ENCODE results near the gene RDX. TPM values are rescaled to one million over a fixed set of nuclear protein-coding genes. Genes with fewer than 3 reads are reported as not detected.

RDX gene
- total RNA-seq, 5 donors from 2014 or later (not counting 1 experiment from before 2014, with no cell fraction given), result 14.7 to 22.0 (median 17.7) TPM

GRCh38 chr11:110152199-110152598 lies 144.2 kb downstream of the RDX start:
- Mint-ChIP-seq H3K27me3 (peaks cover 0 to 7% of the 10 kb centered on the region in 2 donors), H3K9me3 (no peaks in the 10 kb centered on the region), H3K36me3 (no peaks in the 10 kb centered on the region), H3K4me1 (peaks cover 0 to 2% (median 0%) of the 10 kb centered on the region in 3 donors), H3K4me3 (no peak overlapping the region), H3K27ac (no peak overlapping the region)
- no peaks in the 10 kb centered on the region for H3K4me1 ChIP-seq (ENCODE audit: control insufficient read depth in 1 of 2, extremely low read depth in 1 of 2, insufficient read depth in 2 of 2, low read length in 2 of 2)
- H3K27ac ChIP-seq (ENCODE audit: low read length), result no peak overlapping the region
- no peaks in the 10 kb centered on the region for H3K36me3 ChIP-seq (ENCODE audit: control insufficient read depth in 2 of 2, extremely low read depth in 1 of 2, insufficient read depth in 1 of 2, low read length in 1 of 2)
- no CpG with 5 or more reads among the region's 1 CpG for WGBS (ENCODE audit: insufficient coverage)
- H3K4me3 ChIP-seq (ENCODE audit: control insufficient read depth in 1 of 2, extremely low read depth in 1 of 2, low read length in 1 of 2), result no peak overlapping the region
- CTCF ChIA-PET, result no interaction called here
- H3K9me3 ChIP-seq, result no peaks in the 10 kb centered on the region
- no peak for ATAC-seq (replicated peaks in 1 of 4)
- POLR2A ChIA-PET, result no interaction called here
- no peak for DNase-seq
- H3K27me3 ChIP-seq (replicated peaks in 1 of 2; ENCODE audit: control insufficient read depth in 2 of 2, extremely low read depth in 1 of 2, insufficient read depth in 2 of 2, low read length in 1 of 2), result peaks cover 0 to 3% of the 10 kb centered on the region in 2 experiments

- no peaks in the 10 kb centered on the region for H3K9me3 Mint-ChIP-seq
- H3K9me3 ChIP-seq, result no peaks in the 10 kb centered on the region
- H3K27me3 Mint-ChIP-seq, result peaks cover 4 to 7% of the 10 kb centered on the region in 2 donors
- no peaks in the 10 kb centered on the region for H3K4me1 ChIP-seq (ENCODE audit: control insufficient read depth in 1 of 2, extremely low read depth in 1 of 2, insufficient read depth in 2 of 2, low read length in 2 of 2)
- DNase-seq (no peak), ATAC-seq (replicated peaks in 1 of 4) (peak in 2 of 4 experiments; percentile 27 to 36)
- whole genome bisulfite sequencing (ENCODE audit: insufficient coverage), result 17% methylated on average over 1 of the region's 9 CpGs
- H3K36me3 Mint-ChIP-seq, result no peaks in the 10 kb centered on the region
- ChIA-PET POLR2A (interaction anchor here (0.5 to 0.6 kb wide), 2 partner anchors 41 to 1538 kb away, joined by 3 read pairs; no protein-coding TSS in a partner anchor), CTCF (no interaction called here)
- H3K4me3 Mint-ChIP-seq, result no peak overlapping the region
- peaks cover 0 to 5% of the 10 kb centered on the region in 2 experiments for H3K27me3 ChIP-seq (replicated peaks in 1 of 2; ENCODE audit: control insufficient read depth in 2 of 2, extremely low read depth in 1 of 2, insufficient read depth in 2 of 2, low read length in 1 of 2)
- H3K4me3 ChIP-seq (ENCODE audit: control insufficient read depth in 1 of 2, extremely low read depth in 1 of 2, low read length in 1 of 2), result no peak overlapping the region
- H3K36me3 ChIP-seq (ENCODE audit: control insufficient read depth in 2 of 2, extremely low read depth in 1 of 2, insufficient read depth in 1 of 2, low read length in 1 of 2), result no peaks in the 10 kb centered on the region
- H3K27ac ChIP-seq (ENCODE audit: low read length), result no peak overlapping the region
- H3K4me1 Mint-ChIP-seq, result peaks cover 0 to 2% (median 0%) of the 10 kb centered on the region in 3 donors
- H3K27ac Mint-ChIP-seq, result no peak overlapping the region
Measured at GRCh38 chr11:110148775-110149744, 147.4 kb downstream of the RDX start.

- Histone ChIP-seq H3K27me3 (replicated peaks in 1 of 2; ENCODE audit: control insufficient read depth in 2 of 2, extremely low read depth in 1 of 2, insufficient read depth in 2 of 2, low read length in 1 of 2) (peaks cover 0 to 7% of the 10 kb centered on the region in 2 experiments), H3K9me3 (no peaks in the 10 kb centered on the region), H3K27ac (ENCODE audit: low read length) (no peak overlapping the region), H3K4me1 (ENCODE audit: control insufficient read depth in 1 of 2, extremely low read depth in 1 of 2, insufficient read depth in 2 of 2, low read length in 2 of 2) (no peaks in the 10 kb centered on the region), H3K36me3 (ENCODE audit: control insufficient read depth in 2 of 2, extremely low read depth in 1 of 2, insufficient read depth in 1 of 2, low read length in 1 of 2) (no peaks in the 10 kb centered on the region), H3K4me3 (ENCODE audit: control insufficient read depth in 1 of 2, extremely low read depth in 1 of 2, low read length in 1 of 2) (no peak overlapping the region)
- Mint-ChIP-seq H3K4me1 (peaks cover 0 to 2% (median 0%) of the 10 kb centered on the region in 3 donors), H3K4me3 (no peak overlapping the region), H3K27me3 (peaks cover 4% of the 10 kb centered on the region in 2 donors), H3K36me3 (no peaks in the 10 kb centered on the region), H3K9me3 (no peaks in the 10 kb centered on the region), H3K27ac (no peak overlapping the region)
- ChIA-PET POLR2A (no interaction called here), CTCF (no interaction called here)
- DNase-seq (no peak), ATAC-seq (replicated peaks in 1 of 4) (no peak)
- no CpG with 5 or more reads among the region's 3 CpGs for WGBS (ENCODE audit: insufficient coverage)
Measured at GRCh38 chr11:110147962-110148709, 148.3 kb downstream of the RDX start.

GRCh38 chr11:110141812-110142211 lies 154.6 kb downstream of the RDX start:
- Histone ChIP-seq H3K4me1 (ENCODE audit: control insufficient read depth in 1 of 2, extremely low read depth in 1 of 2, insufficient read depth in 2 of 2, low read length in 2 of 2) (no peaks in the 10 kb centered on the region), H3K9me3 (no peaks in the 10 kb centered on the region), H3K27me3 (replicated peaks in 1 of 2; ENCODE audit: control insufficient read depth in 2 of 2, extremely low read depth in 1 of 2, insufficient read depth in 2 of 2, low read length in 1 of 2) (peaks cover 0 to 2% of the 10 kb centered on the region in 2 experiments), H3K27ac (ENCODE audit: low read length) (no peak overlapping the region), H3K4me3 (ENCODE audit: control insufficient read depth in 1 of 2, extremely low read depth in 1 of 2, low read length in 1 of 2) (no peak overlapping the region), H3K36me3 (ENCODE audit: control insufficient read depth in 2 of 2, extremely low read depth in 1 of 2, insufficient read depth in 1 of 2, low read length in 1 of 2) (no peaks in the 10 kb centered on the region)
- ChIA-PET CTCF (no interaction called here), POLR2A (no interaction called here)
- no peak for ATAC-seq (replicated peaks in 1 of 4)
- Mint-ChIP-seq H3K4me3 (no peak overlapping the region), H3K27ac (no peak overlapping the region), H3K4me1 (no peaks in the 10 kb centered on the region), H3K36me3 (no peaks in the 10 kb centered on the region), H3K27me3 (peaks cover 5 to 12% of the 10 kb centered on the region in 2 donors), H3K9me3 (no peaks in the 10 kb centered on the region)
- no peak for DNase-seq

- ChIA-PET CTCF (no interaction called here), POLR2A (no interaction called here)
- no peak overlapping the region for H3K27ac Mint-ChIP-seq
- H3K9me3 Mint-ChIP-seq, result no peaks in the 10 kb centered on the region
- 80% methylated on average over 2 of the region's 6 CpGs for WGBS (ENCODE audit: insufficient coverage)
- H3K4me1 Mint-ChIP-seq, result no peaks in the 10 kb centered on the region
- Histone ChIP-seq H3K36me3 (ENCODE audit: control insufficient read depth in 2 of 2, extremely low read depth in 1 of 2, insufficient read depth in 1 of 2, low read length in 1 of 2) (no peaks in the 10 kb centered on the region), H3K27me3 (replicated peaks in 1 of 2; ENCODE audit: control insufficient read depth in 2 of 2, extremely low read depth in 1 of 2, insufficient read depth in 2 of 2, low read length in 1 of 2) (peaks cover 0 to 4% of the 10 kb centered on the region in 2 experiments), H3K9me3 (no peaks in the 10 kb centered on the region), H3K4me1 (ENCODE audit: control insufficient read depth in 1 of 2, extremely low read depth in 1 of 2, insufficient read depth in 2 of 2, low read length in 2 of 2) (no peaks in the 10 kb centered on the region), H3K4me3 (ENCODE audit: control insufficient read depth in 1 of 2, extremely low read depth in 1 of 2, low read length in 1 of 2) (no peak overlapping the region), H3K27ac (ENCODE audit: low read length) (no peak overlapping the region)
- no peak overlapping the region for H3K4me3 Mint-ChIP-seq
- no peak for ATAC-seq (replicated peaks in 1 of 4)
- DNase-seq, result no peak
- no peaks in the 10 kb centered on the region for H3K36me3 Mint-ChIP-seq
- H3K27me3 Mint-ChIP-seq, result peaks cover 5 to 7% of the 10 kb centered on the region in 2 donors
Measured at GRCh38 chr11:110134110-110134509, 162.3 kb downstream of the RDX start.

- no peaks in the 10 kb centered on the region for H3K9me3 ChIP-seq
- DNase-seq, result no peak
- H3K9me3 Mint-ChIP-seq, result no peaks in the 10 kb centered on the region
- H3K36me3 ChIP-seq (ENCODE audit: control insufficient read depth in 2 of 2, extremely low read depth in 1 of 2, insufficient read depth in 1 of 2, low read length in 1 of 2), result no peaks in the 10 kb centered on the region
- peaks cover 5 to 7% of the 10 kb centered on the region in 2 donors for H3K27me3 Mint-ChIP-seq
- no peaks in the 10 kb centered on the region for H3K4me1 ChIP-seq (ENCODE audit: control insufficient read depth in 1 of 2, extremely low read depth in 1 of 2, insufficient read depth in 2 of 2, low read length in 2 of 2)
- no peak overlapping the region for H3K27ac ChIP-seq (ENCODE audit: low read length)
- no CpG with 5 or more reads among the region's 2 CpGs for WGBS (ENCODE audit: insufficient coverage)
- ChIA-PET POLR2A (no interaction called here), CTCF (no interaction called here)
- no peak overlapping the region for H3K27ac Mint-ChIP-seq
- H3K36me3 Mint-ChIP-seq, result no peaks in the 10 kb centered on the region
- ATAC-seq (replicated peaks in 1 of 4), result no peak
- no peaks in the 10 kb centered on the region for H3K4me1 Mint-ChIP-seq
- no peak overlapping the region for H3K4me3 Mint-ChIP-seq
- H3K4me3 ChIP-seq (ENCODE audit: control insufficient read depth in 1 of 2, extremely low read depth in 1 of 2, low read length in 1 of 2), result no peak overlapping the region
- peaks cover 0 to 4% of the 10 kb centered on the region in 2 experiments for H3K27me3 ChIP-seq (replicated peaks in 1 of 2; ENCODE audit: control insufficient read depth in 2 of 2, extremely low read depth in 1 of 2, insufficient read depth in 2 of 2, low read length in 1 of 2)
Measured at GRCh38 chr11:110133160-110133559, 163.3 kb downstream of the RDX start.
